Vagina (tissue), 2 donors: ENCODE data around the gene GOLGA6L9. TPM values are rescaled to one million over a fixed set of nuclear protein-coding genes. Genes with fewer than 3 reads are reported as not detected.
"Not testable (repeated sequence)": the region's sequence is repeated elsewhere in the genome, so short reads cannot be mapped to it uniquely, and the experiment has no call there.

Source experiments
- DNase-seq, 2 donors: peaks; one replicate each; pipeline ENCODE4 v3.0.0-alpha.2; 2017; ENCODE audit errors: extremely low spot score in 2 of 2
- H3K27ac ChIP-seq: fragments of 200-600 bp; sonication (generic); one replicate; pipeline ENCODE4 v1.5.1; 2019
- H3K27me3 ChIP-seq: fragments of 200-600 bp; sonication (generic); one replicate; pipeline ENCODE4 v1.5.1; 2019
- H3K36me3 ChIP-seq, 2 donors: fragments of 200-600 bp; sonication (generic); one replicate each; pipeline ENCODE4 v1.5.1; 2017 to 2019
- H3K4me1 ChIP-seq: fragments of 200-600 bp; sonication (generic); one replicate; pipeline ENCODE4 v1.5.1; 2019
- H3K4me3 ChIP-seq, 2 donors: fragments of 200-600 bp; sonication (generic); 1 replicate in 1 of 2; 2 replicates in 1 of 2; pipeline ENCODE4 v1.5.1; 2016 to 2019
- H3K9me3 ChIP-seq: fragments of 200-600 bp; sonication (generic); one replicate; pipeline ENCODE4 v1.5.1; 2019
- CTCF ChIP-seq, 3 experiments: fragments of 450-650 bp in 2 of 3; fragments of 200-600 bp in 1 of 3; sonication (generic) in 1 of 3; IDR thresholded peaks; one replicate each; pipeline ENCODE4 v1.5.1; 2017 to 2019; ENCODE audit warnings: antibody characterized with exemption in 3 of 3, mild to moderate bottlenecking in 2 of 3, moderate library complexity in 2 of 3
- POLR2A ChIP-seq, 2 donors: fragments of 450-650 bp; IDR thresholded peaks; one replicate each; pipeline ENCODE4 v1.6.1; 2017; ENCODE audit warnings: antibody characterized with exemption in 2 of 2, mild to moderate bottlenecking in 2 of 2, moderate library complexity in 2 of 2
- POLR2AphosphoS5 ChIP-seq, 2 donors: sonication (generic); formaldehyde crosslinking; IDR thresholded peaks; one replicate each; pipeline ENCODE4 v1.9.0; 2017; ENCODE audit warnings: antibody characterized with exemption in 2 of 2, mild to moderate bottlenecking in 2 of 2, low read depth in 1 of 2; ENCODE audit not compliant: insufficient read depth in 1 of 2
- intact Hi-C: fragments of 100-400 bp; cut with DNase I; formaldehyde crosslinking; loops from one replicate; pipeline ENCODE4 v1.15.1; 2023
- total RNA-seq: library from RNA; depleted of rRNA; stranded (reverse); fragments of >200 nt; gene quantifications from one replicate; pipeline ENCODE4 v1.2.3, GENCODE V29; 2016

GOLGA6L9 gene
- total RNA-seq: 9.3 TPM

- H3K4me1 ChIP-seq, H3K4me3 ChIP-seq, intact Hi-C loops, H3K9me3 ChIP-seq, H3K27ac ChIP-seq, DNase-seq, H3K36me3 ChIP-seq, H3K27me3 ChIP-seq: not testable (repeated sequence)
These were observed at the start of gene GOLGA6L9 for GRCh38 chr15:82429693-82430092. Gene GOLGA6L9 (plus strand): TSS chr15:82429816. CDS start chr15:82430080, 264 bp downstream.

GRCh38 chr15:82381330-82381955 is 48.2 kb upstream of the GOLGA6L9 start:
- H3K4me3 ChIP-seq, DNase-seq, H3K27me3 ChIP-seq, H3K9me3 ChIP-seq, H3K27ac ChIP-seq, H3K4me1 ChIP-seq, intact Hi-C loops, H3K36me3 ChIP-seq: not testable (repeated sequence)

- H3K27ac ChIP-seq, H3K4me3 ChIP-seq, H3K36me3 ChIP-seq, H3K4me1 ChIP-seq, DNase-seq, H3K9me3 ChIP-seq, H3K27me3 ChIP-seq, intact Hi-C loops: not testable (repeated sequence)
These were observed 42.4 kb upstream of the GOLGA6L9 start for GRCh38 chr15:82387209-82387608.

GRCh38 chr15:82390152-82390551 is 39.5 kb upstream of the GOLGA6L9 start:
- H3K36me3 ChIP-seq, H3K4me3 ChIP-seq, H3K4me1 ChIP-seq, H3K27ac ChIP-seq, DNase-seq, intact Hi-C loops, H3K27me3 ChIP-seq, H3K9me3 ChIP-seq: not testable (repeated sequence)

GRCh38 chr15:82392077-82392476 is 37.5 kb upstream of the GOLGA6L9 start:
- H3K27ac ChIP-seq, intact Hi-C loops, H3K27me3 ChIP-seq, DNase-seq, H3K36me3 ChIP-seq, H3K9me3 ChIP-seq, H3K4me1 ChIP-seq, H3K4me3 ChIP-seq: not testable (repeated sequence)

GRCh38 chr15:82393671-82394070 is 35.9 kb upstream of the GOLGA6L9 start:
- Histone ChIP-seq H3K27ac (no peak overlapping the region), H3K4me3 (no peak overlapping the region), H3K9me3 (no peaks in the 10 kb centered on the region), H3K36me3 (no peaks in the 10 kb centered on the region), H3K4me1 (no peaks in the 10 kb centered on the region), H3K27me3 (no peaks in the 10 kb centered on the region)
- TF ChIP-seq POLR2A (IDR thresholded peaks at IDR 0.05) (no peak), POLR2AphosphoS5 (IDR thresholded peaks at IDR 0.05; ENCODE audit: insufficient read depth in 1 of 2, low read depth in 1 of 2) (no peak), CTCF (IDR thresholded peaks at IDR 0.05) (no peak)
- no peak for DNase-seq
- intact Hi-C loops: no loop called here

GRCh38 chr15:82395788-82396187 is 33.8 kb upstream of the GOLGA6L9 start:
- H3K4me3 ChIP-seq, H3K27me3 ChIP-seq, H3K4me1 ChIP-seq, DNase-seq, H3K9me3 ChIP-seq, H3K27ac ChIP-seq, intact Hi-C loops, H3K36me3 ChIP-seq: not testable (repeated sequence)

GRCh38 chr15:82397817-82398216 is 31.8 kb upstream of the GOLGA6L9 start:
- no peak for TF ChIP-seq CTCF (IDR thresholded peaks at IDR 0.05)
- TF ChIP-seq POLR2A (IDR thresholded peaks at IDR 0.05): no peak
- no peak for TF ChIP-seq POLR2AphosphoS5 (IDR thresholded peaks at IDR 0.05; ENCODE audit: insufficient read depth in 1 of 2, low read depth in 1 of 2)
- Histone ChIP-seq H3K36me3 (no peaks in the 10 kb centered on the region), H3K4me1 (no peaks in the 10 kb centered on the region), H3K27me3 (no peaks in the 10 kb centered on the region), H3K9me3 (no peaks in the 10 kb centered on the region), H3K27ac (no peak overlapping the region), H3K4me3 (no peak overlapping the region)
- intact Hi-C loops: no loop called here
- DNase-seq: no peak
